A549 (cell line): ENCODE results near the gene PXDN. TPM values are rescaled to one million over a fixed set of nuclear protein-coding genes. Genes with fewer than 3 reads are reported as not detected.

Source experiments
- ATAC-seq, 2 experiments: fragments of 200-7000 bp in 1 of 2; fragments of >200 bp in 1 of 2; cut with Nextera tagmentation in 1 of 2; cut with Tn5 transposase in 1 of 2; 3 replicates each; pipeline versions ENCODE4 v1.8.0 to v1.9.1; 2018 to 2020; ENCODE audit warnings: mild to moderate bottlenecking in 1 of 2, moderate library complexity in 1 of 2
- CTCF ChIA-PET: fragments of 300-600 bp; sonication (Branson Sonifier 250); formaldehyde crosslinking; extraction: SDS; loops from one replicate; lab custom pipeline; 2021; ENCODE audit warnings: antibody characterized with exemption, inconsistent platforms; lab: Yijun Ruan, JAX
- POLR2A ChIA-PET: fragments of 350-600 bp; formaldehyde crosslinking; extraction: SDS; loops from one replicate; lab custom pipeline; 2021; ENCODE audit warnings: antibody characterized with exemption, inconsistent platforms; lab: Yijun Ruan, JAX
- DNase-seq, 2 experiments: peaks; one replicate each; pipeline versions ENCODE4 v3.0.0 to v3.0.0-alpha.2; 2011 to 2016; ENCODE audit warnings: low read depth in 1 of 2, low spot score in 1 of 2
- FAIRE-seq: peaks from 2 replicates; lab custom pipeline; 2011; peaks lifted over from hg19 to GRCh38; lab: Jason Lieb, UNC
- H3K27ac ChIP-seq, 2 experiments: fragments of >200 bp; sonication (Bioruptor Twin); formaldehyde crosslinking; 3 replicates each; pipeline ENCODE4 v1.5.1; 2016 to 2017
- H3K4me1 ChIP-seq: fragments of >200 bp; sonication (Bioruptor Twin); formaldehyde crosslinking; 3 replicates; pipeline ENCODE4 v1.6.1; 2016
- H3K4me2 ChIP-seq: fragments of >200 bp; sonication (Bioruptor Twin); formaldehyde crosslinking; 3 replicates; pipeline ENCODE4 v1.6.1; 2016
- H3K4me3 ChIP-seq: fragments of >200 bp; sonication (Bioruptor Twin); formaldehyde crosslinking; 3 replicates; pipeline ENCODE4 v1.5.1; 2016
- H3K9me3 ChIP-seq: fragments of >200 bp; sonication (Bioruptor Twin); formaldehyde crosslinking; 3 replicates; pipeline ENCODE4 v1.6.1; 2016
- CBX2 ChIP-seq: fragments of 200-600 bp; sonication (generic); IDR thresholded peaks from 2 replicates; pipeline ENCODE4 v1.6.1; 2016; ENCODE audit warnings: low read depth, mild to moderate bottlenecking, borderline replicate concordance
- CHD4 ChIP-seq: fragments of 200-600 bp; sonication (generic); IDR thresholded peaks from 2 replicates; pipeline ENCODE4 v1.6.1; 2016; ENCODE audit warnings: antibody characterized with exemption, mild to moderate bottlenecking, borderline replicate concordance
- EHF ChIP-seq: fragments of 250-450 bp; sonication (Bioruptor Pico); IDR thresholded peaks from 2 replicates; pipeline ENCODE4 v1.5.0; 2020; ENCODE audit warnings: mild to moderate bottlenecking
- EHMT2 ChIP-seq: fragments of 200-600 bp; sonication (generic); IDR thresholded peaks from 2 replicates; pipeline ENCODE4 v1.6.1; 2016; ENCODE audit warnings: antibody characterized with exemption, low read depth, mild to moderate bottlenecking, moderate library complexity
- ESRRA ChIP-seq: fragments of 150-350 bp; IDR thresholded peaks from 2 replicates; pipeline ENCODE4 v1.6.1; 2014; ENCODE audit warnings: mild to moderate bottlenecking, low read length, borderline replicate concordance
- GATA3 ChIP-seq: IDR thresholded peaks from 2 replicates; pipeline ENCODE4 v1.6.1; 2012; ENCODE audit warnings: borderline replicate concordance
- HDAC2 ChIP-seq: fragments of 200-600 bp; sonication (generic); IDR thresholded peaks from 2 replicates; pipeline ENCODE4 v1.6.1; 2016
- HEYL ChIP-seq: fragments of 250-450 bp; sonication (Bioruptor Pico); IDR thresholded peaks from 2 replicates; pipeline ENCODE4 v1.8.0; 2021; ENCODE audit warnings: mild to moderate bottlenecking, moderate library complexity
- JUNB ChIP-seq: fragments of >200 bp; sonication (Bioruptor Twin); formaldehyde crosslinking; IDR thresholded peaks from 2 replicates; pipeline ENCODE4 v1.6.1; 2016
- KDM5A ChIP-seq: fragments of 200-600 bp; sonication (generic); IDR thresholded peaks from 2 replicates; pipeline ENCODE4 v1.6.1; 2016; ENCODE audit warnings: antibody characterized with exemption, mild to moderate bottlenecking
- NFE2L2 ChIP-seq: fragments of 150-350 bp; conservative IDR thresholded peaks from 2 replicates; pipeline ENCODE4 v1.6.1; 2014; ENCODE audit warnings: low read length
- RNF2 ChIP-seq: fragments of 200-600 bp; sonication (generic); IDR thresholded peaks from 2 replicates; pipeline ENCODE4 v1.6.1; 2016; ENCODE audit warnings: low read depth, mild to moderate bottlenecking, antibody characterized with exemption, moderate library complexity, borderline replicate concordance
- TP53 ChIP-seq: fragments of 250-450 bp; sonication (Bioruptor Pico); IDR thresholded peaks from 2 replicates; pipeline ENCODE4 v1.5.0; 2021; ENCODE audit warnings: mild to moderate bottlenecking, moderate library complexity
- ZFP36 ChIP-seq: fragments of 450-650 bp; IDR thresholded peaks from 2 replicates; pipeline ENCODE4 v1.6.1; 2014; ENCODE audit warnings: borderline replicate concordance; ENCODE audit not compliant: partially characterized antibody
- ZSCAN20 ChIP-seq: fragments of 250-450 bp; sonication (Bioruptor Pico); IDR thresholded peaks from 2 replicates; pipeline ENCODE4 v1.8.0; 2022; ENCODE audit warnings: mild to moderate bottlenecking, moderate library complexity
- WGBS: methylation state at CpG from one replicate; pipeline ENCODE4 v1.1.6; 2017; ENCODE audit errors: missing lambda C conversion rate; 5-methylcytosine and 5-hydroxymethylcytosine counted together
- polyA plus RNA-seq, 4 experiments: library from polyadenylated mRNA; depleted of rRNA in 3 of 4; stranded (reverse); fragments of >200 nt; fragmentation: RNase III in 1 of 4; extraction: RNeasy Plus Mini Kit Qiagen cat#74134 plus additional on column Dnase treatment in 1 of 4; gene quantifications; 2 replicates in 3 of 4; 3 replicates in 1 of 4; pipeline ENCODE4 v1.2.3, GENCODE V29; 2011 to 2017
- TF ChIP-seq, protein P1 (sequence below): IDR thresholded peaks from 2 replicates; pipeline ENCODE4 v1.6.1; 2012; ENCODE audit warnings: low read depth, borderline replicate concordance
- TF ChIP-seq, protein P2 (sequence below): fragments of 200-600 bp; sonication (generic); IDR thresholded peaks from 2 replicates; pipeline ENCODE4 v1.6.1; 2016; ENCODE audit warnings: antibody characterized with exemption, mild to moderate bottlenecking, moderate library complexity
- TF ChIP-seq, protein P3 (sequence below): IDR thresholded peaks from 2 replicates; pipeline ENCODE4 v1.6.1; 2012
- TF ChIP-seq, protein P4 (sequence below): fragments of 450-650 bp; IDR thresholded peaks from 2 replicates; pipeline ENCODE4 v1.6.1; 2014; ENCODE audit warnings: antibody characterized with exemption

The PXDN gene
- polyA plus RNA-seq, 2 of the 4 experiments (the other 2 are of a cell fraction) = 3.7 to 7.3 TPM

DNA sequence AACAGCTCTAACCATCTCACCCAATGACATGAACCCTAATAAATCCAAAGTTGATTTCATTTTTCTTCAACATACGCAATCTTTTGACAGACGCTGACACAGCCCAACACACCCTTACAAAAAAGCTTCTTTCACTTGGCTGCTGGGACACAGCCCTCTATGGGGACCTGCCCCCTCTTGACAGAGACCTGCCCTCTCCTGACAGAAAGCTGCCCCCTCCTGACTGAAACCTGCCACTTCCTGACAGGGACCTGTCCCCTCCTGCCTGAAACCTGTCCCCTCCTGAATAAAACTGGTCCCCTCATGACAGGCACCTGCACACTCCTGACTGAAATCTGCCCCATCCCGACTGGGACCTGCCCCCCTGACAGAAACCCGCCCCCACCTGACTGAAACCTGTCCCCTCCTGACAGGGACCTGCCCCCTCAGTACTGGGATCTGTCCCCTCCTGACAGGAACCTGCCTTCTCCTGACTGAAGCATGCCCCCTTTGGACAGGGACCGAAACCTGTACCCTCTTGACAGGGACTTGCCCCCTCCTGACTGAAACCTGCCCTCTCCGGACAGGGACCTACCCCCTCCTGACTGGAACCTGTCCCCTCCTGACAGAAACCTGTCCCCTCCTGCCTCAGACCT lies 87.9 kb downstream of the PXDN start:
- no peak for ATAC-seq
- no peak overlapping the region for H3K4me3 ChIP-seq
- no peak for DNase-seq
- WGBS = 54% methylated on average over 5 of the region's 6 CpGs
- CTCF ChIA-PET = no interaction called here
- TF ChIP-seq, protein P1, sequence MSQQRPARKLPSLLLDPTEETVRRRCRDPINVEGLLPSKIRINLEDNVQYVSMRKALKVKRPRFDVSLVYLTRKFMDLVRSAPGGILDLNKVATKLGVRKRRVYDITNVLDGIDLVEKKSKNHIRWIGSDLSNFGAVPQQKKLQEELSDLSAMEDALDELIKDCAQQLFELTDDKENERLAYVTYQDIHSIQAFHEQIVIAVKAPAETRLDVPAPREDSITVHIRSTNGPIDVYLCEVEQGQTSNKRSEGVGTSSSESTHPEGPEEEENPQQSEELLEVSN = no peak
- TF ChIP-seq EHMT2 (no peak), ZFP36 (no peak), JUNB (no peak), CHD4 (no peak), HEYL (CRISPR knock-in tag) (no peak), CBX2 (no peak)
- TF ChIP-seq, protein P2, sequence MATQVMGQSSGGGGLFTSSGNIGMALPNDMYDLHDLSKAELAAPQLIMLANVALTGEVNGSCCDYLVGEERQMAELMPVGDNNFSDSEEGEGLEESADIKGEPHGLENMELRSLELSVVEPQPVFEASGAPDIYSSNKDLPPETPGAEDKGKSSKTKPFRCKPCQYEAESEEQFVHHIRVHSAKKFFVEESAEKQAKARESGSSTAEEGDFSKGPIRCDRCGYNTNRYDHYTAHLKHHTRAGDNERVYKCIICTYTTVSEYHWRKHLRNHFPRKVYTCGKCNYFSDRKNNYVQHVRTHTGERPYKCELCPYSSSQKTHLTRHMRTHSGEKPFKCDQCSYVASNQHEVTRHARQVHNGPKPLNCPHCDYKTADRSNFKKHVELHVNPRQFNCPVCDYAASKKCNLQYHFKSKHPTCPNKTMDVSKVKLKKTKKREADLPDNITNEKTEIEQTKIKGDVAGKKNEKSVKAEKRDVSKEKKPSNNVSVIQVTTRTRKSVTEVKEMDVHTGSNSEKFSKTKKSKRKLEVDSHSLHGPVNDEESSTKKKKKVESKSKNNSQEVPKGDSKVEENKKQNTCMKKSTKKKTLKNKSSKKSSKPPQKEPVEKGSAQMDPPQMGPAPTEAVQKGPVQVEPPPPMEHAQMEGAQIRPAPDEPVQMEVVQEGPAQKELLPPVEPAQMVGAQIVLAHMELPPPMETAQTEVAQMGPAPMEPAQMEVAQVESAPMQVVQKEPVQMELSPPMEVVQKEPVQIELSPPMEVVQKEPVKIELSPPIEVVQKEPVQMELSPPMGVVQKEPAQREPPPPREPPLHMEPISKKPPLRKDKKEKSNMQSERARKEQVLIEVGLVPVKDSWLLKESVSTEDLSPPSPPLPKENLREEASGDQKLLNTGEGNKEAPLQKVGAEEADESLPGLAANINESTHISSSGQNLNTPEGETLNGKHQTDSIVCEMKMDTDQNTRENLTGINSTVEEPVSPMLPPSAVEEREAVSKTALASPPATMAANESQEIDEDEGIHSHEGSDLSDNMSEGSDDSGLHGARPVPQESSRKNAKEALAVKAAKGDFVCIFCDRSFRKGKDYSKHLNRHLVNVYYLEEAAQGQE = no peak
- TF ChIP-seq, protein P3, sequence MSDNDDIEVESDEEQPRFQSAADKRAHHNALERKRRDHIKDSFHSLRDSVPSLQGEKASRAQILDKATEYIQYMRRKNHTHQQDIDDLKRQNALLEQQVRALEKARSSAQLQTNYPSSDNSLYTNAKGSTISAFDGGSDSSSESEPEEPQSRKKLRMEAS = no peak
- FAIRE-seq = no peak
- no peaks in the 10 kb centered on the region for H3K9me3 ChIP-seq
- POLR2A ChIA-PET = no interaction called here
- no peak overlapping the region for H3K27ac ChIP-seq
- peaks cover 17% of the 10 kb centered on the region; the same call in 2 of the 3 replicates for H3K4me1 ChIP-seq
- H3K4me2 ChIP-seq = no peak overlapping the region

DNA sequence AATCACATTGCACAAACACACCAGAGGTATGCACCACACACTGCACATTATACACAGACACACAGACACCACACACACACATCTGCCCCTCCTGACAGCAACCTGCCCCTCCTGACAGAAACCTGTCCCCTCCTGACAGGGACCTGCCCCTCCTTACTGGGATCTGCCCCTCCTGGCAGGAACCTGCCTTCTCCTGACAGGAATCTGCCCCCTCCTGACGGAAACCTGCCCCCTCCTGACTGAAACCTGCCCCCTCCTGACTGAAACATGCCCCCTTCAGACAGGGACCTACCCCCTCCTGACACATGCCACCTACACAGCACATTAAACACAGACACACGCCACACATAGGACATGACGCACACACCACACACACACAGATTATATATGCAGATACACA lies 88.9 kb downstream of the PXDN start:
- no peak for DNase-seq
- ATAC-seq = no peak
- 78% methylated on average over 2 of the region's 3 CpGs for WGBS
- no peak overlapping the region for H3K4me2 ChIP-seq
- peaks cover 17% of the 10 kb centered on the region; the same call in 2 of the 3 replicates for H3K4me1 ChIP-seq
- TF ChIP-seq KDM5A = no peak
- TF ChIP-seq TP53 = no peak
- no peak for TF ChIP-seq EHMT2
- TF ChIP-seq, protein P2 = no peak
- TF ChIP-seq ZSCAN20 = no peak
- no peak for TF ChIP-seq EHF (CRISPR knock-in tag)
- no peak for TF ChIP-seq HDAC2
- no peak for TF ChIP-seq RNF2
- TF ChIP-seq NFE2L2 = no peak
- TF ChIP-seq ESRRA = no peak
- TF ChIP-seq, protein P4, sequence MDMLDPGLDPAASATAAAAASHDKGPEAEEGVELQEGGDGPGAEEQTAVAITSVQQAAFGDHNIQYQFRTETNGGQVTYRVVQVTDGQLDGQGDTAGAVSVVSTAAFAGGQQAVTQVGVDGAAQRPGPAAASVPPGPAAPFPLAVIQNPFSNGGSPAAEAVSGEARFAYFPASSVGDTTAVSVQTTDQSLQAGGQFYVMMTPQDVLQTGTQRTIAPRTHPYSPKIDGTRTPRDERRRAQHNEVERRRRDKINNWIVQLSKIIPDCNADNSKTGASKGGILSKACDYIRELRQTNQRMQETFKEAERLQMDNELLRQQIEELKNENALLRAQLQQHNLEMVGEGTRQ = no peak
- TF ChIP-seq GATA3 = no peak
- TF ChIP-seq, all 56 proteins: peak for 0
- FAIRE-seq = no peak
- H3K27ac ChIP-seq = no peak overlapping the region
- no peak overlapping the region for H3K4me3 ChIP-seq
- no peaks in the 10 kb centered on the region for H3K9me3 ChIP-seq
- ChIA-PET POLR2A (no interaction called here), CTCF (no interaction called here)
